NCI-H2107 treated with DMSO at 0.1 percent for 48 hours (cell line): ENCODE data around the gene HOXB5.
A peak's percentile ranks its signal among the peaks of the same experiment; 100 is the strongest.

Source experiments
- DNase-seq: peaks from one replicate; lab custom pipeline; 2025; ENCODE audit not compliant: unreplicated experiment; lab: John Stamatoyannopoulos, UW

The HOXB5 gene

DNA sequence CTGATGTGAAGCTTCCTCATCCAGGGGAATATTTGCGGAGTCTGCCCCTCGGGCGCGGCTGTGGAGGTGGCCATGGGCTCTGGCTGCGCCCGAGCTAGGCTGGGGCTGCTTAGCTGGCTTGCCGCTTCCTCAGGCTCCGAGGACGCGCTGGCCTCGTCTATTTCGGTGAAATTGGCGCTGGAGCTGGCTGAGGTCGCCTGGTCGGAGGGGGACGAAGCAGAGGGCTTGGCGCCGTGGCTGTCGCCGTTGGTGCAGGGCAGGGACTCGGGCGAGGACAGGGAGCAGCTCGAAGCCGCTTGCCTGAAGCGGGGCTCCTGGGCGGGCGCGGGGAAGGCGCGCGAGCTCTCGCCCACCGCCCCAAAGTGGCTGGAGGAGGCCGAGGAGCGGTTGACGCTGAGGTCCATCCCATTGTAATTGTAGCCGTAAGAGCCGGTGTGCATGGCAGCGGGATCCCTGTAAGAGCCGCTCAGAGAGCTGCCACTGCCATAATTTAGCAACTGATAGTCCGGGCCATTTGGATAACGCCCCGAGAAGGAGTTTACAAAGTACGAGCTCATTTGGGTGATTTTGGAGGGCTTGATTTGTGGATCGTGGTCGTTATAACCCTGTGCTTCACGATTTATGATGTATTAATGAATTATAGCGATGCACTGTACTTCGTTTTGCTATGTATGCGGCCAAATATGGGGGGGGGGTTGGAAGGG is at the start of gene HOXB5:
Gene HOXB5, minus strand, starts transcription at position 654 of the 704 bp plus-strand sequence. Its CDS starts 97 bp downstream, at position 557.
- no peak for DNase-seq

DNA sequence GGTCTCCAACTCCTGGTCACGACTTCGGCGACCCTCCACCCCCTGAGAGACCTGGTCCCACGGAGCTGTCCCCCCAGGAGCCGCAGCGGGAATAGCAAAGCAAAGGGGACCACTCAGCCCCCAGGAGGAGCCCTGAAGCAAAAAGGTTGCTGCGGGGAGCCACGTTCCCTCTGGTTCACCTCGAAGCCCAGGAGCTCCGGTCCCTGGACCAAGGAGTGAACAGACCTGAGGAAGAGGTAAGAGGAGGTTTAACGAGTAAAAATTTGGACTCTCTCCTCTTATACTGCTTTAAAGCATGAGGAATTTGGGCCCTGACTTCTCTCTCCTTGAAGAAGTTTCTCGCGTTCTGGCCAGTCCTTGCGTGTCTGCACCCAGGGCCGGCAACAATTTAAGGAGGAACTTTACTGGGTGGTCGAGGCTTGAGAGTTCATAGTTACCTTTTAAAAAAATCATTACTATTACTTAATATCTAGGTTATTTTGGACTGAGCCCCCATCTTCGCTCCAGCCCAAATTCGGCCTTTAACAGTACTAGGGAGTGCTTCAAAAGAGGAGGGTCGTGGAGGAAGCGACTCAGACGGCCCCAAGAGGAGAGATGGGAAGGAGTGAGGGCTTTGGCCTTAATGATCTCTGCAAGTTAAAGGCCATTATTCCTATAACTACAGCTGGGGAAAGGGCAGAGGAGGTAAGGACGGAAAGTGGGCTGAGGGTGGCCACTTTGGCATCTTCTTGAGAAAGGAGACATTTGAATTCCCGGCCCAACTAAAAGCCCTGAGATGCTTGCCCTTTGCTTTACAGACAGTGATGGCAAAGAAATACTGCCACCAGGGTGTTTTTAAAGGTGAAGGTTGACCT is 49.5 kb upstream of the HOXB5 start:
- no peak for DNase-seq

DNA sequence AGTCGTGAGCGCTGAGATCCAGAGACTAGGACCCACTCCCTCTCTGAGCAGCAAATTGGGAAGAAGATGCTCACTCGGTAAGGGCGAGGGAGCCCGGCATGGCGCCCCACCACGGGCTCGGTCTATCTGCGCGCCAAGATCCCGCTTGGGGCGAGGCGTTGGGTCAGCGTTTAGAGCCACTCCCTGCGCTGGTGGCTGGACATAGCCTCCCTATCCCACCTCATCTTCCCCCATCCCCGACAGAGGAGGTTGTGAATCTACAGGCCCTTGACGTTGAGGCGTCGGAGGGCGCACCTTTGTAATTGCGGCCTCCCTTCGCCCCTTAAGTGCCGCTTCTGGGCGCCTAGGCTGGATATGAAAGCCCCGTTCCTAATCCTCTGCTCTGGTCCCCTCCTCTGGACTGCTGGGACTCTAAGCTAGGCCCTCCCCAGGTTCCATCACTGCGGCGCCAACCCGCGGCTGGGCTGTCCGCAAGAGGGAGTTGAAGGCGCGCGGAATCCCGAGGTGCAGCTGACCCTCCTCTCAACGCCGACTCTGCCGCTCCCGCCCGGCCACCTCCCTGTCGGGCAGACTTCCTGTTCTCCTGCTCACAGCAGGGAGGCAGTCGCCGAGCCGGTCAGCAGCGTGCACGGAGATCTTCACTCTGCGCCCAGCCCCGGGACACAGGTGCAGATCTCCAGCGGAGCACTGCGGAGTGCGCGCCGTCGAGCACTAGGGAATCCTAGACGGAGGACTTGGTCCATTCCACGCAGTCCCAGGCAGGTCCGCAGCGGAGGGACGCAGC is 48.7 kb upstream of the HOXB5 start:
- no peak for DNase-seq

DNA sequence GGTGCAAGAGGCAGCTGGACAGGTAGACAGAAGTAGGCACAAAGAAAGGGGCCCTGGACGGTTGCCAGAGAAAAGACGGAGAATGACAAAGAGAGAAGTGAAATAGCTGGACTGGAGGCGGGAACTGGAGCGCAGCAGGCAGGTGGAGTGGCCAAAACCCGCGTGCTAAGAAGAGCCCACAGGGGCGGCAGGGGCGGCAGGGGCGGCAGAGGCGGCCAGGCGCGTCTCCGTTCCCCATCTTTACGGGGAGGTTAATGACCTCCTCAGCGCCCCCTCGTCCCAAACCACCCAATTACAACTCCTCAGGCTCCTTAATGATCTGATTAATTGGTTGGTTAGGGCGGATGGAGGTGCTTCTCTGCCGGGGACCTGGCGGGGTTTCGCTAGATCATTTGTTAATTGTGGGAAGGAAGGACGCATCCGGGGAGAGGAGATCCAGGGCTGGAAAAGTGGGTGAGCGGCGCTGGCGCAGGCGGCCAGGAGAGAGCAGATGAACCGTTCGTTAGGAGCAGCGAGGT is 48.0 kb upstream of the HOXB5 start:
- no peak for DNase-seq

DNA sequence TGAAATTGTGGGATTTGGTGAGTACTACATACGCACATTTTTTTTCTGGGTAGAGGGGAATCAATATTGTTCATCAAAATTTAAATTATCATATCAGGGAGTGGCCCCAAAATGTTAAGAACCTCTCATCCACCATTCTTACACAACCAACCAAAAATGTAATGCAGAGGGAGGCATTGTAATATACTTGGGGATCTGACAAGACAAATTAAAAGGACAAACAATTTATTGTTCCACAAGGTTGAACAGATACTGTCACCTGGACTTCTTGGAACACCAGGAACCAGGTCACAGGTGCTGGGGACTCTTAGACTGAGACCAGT is 47.2 kb upstream of the HOXB5 start:
- DNase-seq: no peak

DNA sequence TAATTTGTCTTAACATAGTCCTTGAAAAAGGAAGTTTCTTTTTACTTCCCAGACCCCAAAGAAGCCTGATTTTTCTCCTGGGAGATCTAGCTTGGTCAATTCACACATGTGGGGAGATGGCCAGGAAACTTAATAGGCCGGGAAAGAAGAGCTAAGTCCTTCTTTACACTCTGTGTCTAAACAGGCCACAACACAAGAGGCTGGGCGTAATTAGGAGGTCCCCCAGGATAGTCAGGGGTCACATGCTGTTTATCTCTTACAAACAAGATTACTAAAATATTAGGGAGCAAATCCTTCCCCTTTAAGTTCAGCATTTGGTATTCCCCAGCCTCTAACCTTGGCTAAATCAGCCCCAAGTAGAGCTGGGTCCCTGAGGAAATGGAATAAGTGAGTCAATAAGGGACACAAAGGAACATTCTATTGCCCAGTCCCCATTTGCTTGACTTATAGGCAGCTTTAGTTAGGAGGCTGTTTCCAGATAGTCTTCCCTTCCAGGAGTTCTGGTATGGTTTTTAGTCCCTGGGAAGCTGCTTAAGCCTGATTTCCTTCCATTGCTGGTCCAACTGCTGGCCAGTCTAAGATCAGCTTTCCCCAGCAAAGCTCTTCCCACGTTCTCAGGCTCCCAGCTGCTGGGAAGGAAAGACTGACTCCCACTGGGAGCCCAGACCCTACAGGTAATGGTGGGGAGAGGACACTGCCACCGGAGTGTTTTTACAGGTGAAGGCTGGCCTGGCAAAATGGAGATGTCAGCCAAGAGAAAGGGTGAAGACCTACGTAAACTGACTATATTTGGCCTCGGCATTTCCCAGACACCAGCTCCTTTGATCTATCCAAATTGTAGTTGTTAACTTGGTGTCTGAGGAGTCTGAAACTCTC is 46.6 kb upstream of the HOXB5 start:
- no peak for DNase-seq

DNA sequence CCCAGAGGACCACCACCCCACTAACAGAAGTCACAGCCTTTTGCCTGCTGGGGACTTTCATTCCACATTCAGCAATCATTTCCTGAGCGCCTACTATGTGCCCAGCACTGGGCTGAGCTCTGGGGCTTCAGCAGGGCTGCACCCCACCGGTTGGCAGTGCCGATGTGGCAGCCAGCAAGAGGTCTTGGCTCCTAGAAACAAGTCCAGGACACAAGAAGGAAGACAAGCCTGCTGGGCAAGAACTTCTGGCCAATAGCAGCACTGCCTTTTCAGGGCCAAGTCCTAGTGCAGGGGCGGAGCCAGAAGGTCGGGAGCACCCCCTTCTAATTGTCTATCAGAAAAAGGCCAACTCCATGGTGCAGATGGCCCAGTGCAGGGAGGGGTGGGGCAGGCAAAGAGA is 45.6 kb upstream of the HOXB5 start:
- DNase-seq: no peak

DNA sequence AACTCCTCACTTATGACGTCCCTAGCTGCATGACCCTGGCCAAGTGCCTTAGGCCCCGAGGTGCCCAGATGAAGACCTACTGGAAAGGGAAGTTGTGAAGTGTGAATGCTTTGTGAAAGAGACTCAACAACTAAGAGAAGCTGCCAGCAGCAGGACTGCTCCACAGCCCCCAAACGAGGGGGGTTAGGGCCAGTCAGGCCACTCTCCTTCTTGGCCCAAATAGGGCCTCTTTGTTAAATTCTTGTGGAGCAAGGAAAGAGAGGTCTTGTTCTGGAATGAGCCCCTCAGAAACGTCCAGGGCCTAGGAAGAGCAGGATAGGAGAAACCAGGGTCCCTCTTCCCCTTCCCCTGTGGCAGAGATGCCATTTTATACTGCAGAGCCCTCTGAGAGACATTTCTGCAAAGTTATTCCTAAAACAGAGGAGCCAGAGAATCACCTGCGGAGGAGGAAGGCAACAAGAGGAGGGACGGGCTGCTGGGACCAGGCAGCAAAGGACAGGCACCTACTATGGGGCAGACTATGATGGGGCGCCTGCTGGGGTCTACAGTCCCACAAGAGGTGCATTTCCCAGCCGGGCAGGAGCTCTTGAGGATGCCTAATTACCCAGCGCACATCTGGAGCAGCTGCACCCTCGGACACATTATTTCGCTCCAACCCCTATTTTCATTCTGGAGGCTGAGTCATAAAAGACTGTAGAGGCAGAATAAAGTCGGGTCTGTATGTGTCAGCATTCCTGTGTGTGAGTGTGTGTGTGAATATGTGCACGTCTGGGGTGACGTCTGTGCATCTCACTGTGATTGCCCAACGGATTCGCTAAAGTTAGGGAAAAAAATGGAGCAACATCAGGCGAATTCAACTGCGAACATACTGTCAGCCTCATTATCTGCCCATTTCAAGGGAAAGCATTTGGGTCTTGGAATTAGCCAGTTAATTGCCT is 44.0 kb upstream of the HOXB5 start:
- no peak for DNase-seq

DNA sequence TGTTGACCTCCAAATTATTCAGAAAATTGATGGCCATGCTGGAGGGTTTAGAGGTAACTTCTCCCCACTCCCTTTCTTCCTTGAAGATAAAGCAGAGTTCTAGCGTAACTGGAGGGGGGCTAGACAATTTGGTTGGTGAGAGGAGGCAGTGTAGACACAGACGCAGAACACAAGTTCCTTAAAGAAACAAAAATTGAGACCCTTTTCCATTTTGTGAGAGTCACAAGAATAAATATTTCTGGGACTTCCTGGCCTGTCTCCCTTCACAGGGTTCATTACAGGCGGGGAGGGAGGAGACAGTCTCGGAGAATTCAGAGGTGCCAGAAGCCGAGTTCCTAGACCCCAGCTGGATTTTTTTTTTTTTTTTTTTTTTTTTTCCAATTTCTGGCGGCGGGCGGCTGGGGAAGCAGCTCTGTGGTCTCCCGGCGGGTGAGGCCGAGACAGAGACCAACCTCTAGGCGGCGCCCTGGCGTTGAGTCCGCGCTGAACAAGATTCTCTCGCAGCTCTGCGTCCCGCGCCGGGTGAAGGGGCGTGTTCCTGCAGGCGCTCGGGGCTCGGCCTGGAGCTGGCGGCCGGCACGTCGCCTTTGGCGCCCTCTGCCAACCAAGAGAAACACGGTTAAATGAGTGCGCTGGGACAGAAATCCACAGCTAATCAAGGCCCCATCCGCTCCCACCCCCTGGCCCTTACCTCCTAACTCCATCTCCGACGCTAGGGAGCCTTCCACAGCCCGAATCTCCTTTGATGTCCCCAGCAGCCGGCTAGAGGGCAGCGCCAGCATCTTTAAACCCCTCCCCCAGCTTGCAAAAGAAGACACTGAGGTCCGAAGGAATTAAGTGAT is 42.8 kb upstream of the HOXB5 start:
- peak; percentile 28 for DNase-seq

DNA sequence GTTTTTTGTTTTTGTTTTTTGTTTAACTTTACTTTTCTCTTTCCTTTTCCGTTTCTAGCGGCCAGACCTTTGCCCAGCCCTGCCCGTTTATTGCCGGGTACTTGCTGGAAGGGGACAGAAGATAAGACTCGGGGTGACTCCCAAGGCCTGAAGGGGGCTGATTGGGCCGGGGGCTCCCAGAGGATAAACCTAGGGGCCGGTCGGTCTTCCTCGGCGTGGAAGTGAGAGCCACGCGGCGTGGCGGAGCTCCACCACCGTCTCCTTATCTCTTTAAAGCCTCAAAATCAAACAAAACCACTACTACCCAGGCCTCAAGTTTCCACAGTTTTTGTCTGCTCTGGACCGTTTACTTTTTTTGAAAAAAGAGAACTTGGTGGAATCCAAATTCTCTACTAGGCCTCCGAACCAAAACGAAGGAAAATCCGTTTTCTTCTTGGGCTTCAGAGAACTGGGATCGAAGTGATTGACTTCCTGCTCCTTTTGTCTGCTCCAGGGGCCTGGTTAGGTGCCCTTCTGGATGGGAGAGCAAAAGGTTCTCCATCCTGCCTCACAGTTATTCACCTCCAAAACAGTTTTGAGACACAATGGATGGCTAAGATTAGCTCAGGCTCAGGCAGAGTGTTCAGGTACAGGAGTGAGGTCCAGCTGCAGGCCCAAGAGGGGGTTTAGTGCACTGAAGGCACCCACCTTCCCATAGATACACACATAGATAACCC is 41.1 kb upstream of the HOXB5 start:
- no peak for DNase-seq

DNA sequence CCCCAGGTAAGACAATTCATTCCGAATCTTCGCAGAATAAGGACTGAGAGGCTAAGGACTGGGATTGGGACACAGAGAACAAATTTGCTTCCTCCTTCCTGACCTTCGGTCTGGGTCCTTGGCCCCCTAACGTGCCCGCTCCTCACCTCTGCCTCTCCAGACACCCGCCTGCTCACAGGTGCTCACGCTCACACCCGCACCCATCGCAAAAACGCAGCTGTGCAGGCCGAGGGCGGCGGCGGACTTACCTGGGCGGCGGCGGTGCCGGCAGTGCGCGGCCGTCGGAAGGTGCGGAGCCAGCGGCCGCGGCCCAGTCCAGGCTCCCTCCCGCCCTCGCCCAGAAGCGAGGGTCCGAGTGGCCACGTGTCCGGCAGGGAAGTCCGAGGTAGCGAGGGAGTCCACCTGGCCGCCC is 39.7 kb upstream of the HOXB5 start:
- DNase-seq: no peak

DNA sequence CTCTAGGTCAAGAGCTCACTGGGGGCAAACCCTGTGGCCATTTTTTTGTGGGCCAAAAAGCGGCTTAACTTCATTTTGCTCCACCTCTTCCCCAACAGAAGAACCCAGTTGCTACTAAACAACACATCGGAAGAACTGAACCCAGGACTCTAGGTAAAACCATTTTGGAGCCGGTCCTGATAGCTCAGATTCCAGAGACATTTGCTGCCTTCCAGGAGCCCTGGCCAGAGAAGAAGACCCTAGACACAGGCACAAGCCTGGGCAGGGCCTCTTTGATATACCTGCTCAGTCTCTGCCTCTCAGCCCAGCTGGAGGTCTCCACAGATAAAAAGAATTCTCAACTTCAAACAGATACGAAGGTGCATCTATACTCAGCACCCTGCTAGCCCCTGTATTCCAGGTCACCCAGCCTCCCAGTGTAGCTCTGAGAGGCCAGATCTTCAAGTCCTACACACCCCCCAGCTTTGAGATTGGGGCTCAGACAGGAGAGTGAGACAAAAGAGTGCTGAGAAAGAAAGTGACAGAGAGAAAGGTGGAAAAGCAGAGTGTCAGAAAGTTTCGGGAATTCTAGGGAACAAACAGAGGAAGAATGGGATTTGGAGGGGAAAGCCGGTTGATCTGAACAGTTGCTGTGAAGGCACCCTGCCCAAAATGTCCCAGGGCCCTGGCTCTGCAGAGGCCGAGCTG is 39.1 kb upstream of the HOXB5 start:
- no peak for DNase-seq

DNA sequence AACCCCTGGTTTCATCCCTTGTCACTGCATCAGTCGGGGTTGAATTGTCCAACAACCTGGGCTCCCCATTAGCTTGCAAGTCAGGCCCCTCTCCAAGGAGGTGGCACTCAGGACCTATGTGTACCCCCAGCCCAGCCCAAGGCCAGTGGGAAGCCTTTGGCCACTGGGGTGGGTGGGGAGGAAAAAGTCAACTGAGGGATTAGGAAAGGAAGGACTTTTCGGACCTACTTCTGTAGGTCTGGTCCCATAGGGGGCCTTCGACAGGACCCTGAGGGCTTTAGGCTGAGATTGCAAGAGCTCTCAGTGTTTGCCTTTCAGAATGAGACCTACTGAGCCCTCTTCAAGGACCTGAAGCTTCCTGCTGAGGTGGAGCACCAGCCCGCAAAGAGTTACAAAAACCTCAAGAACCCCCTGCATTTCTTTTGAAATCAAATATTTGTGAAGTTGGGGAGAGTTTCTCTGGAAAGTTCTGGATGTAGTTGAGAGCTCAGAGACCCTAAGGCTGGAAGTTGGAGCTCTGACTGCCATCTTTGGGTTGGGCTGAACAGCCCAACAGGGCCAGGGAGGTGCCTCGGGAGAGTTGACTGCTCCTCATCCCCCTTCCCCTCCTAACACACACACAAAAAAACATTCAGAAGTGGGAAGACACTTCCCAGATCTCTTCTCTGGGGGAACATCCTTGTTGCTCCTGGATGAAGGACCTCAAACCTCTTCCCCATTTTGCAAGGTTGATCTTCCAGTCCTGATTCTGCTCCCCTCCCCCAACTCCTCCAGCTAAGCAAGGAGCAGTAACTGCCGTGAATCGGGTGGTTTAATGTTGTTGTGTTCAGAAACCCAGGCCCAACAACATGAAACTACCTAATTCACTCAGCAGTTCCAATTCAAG is 38.4 kb upstream of the HOXB5 start:
- DNase-seq: no peak

DNA sequence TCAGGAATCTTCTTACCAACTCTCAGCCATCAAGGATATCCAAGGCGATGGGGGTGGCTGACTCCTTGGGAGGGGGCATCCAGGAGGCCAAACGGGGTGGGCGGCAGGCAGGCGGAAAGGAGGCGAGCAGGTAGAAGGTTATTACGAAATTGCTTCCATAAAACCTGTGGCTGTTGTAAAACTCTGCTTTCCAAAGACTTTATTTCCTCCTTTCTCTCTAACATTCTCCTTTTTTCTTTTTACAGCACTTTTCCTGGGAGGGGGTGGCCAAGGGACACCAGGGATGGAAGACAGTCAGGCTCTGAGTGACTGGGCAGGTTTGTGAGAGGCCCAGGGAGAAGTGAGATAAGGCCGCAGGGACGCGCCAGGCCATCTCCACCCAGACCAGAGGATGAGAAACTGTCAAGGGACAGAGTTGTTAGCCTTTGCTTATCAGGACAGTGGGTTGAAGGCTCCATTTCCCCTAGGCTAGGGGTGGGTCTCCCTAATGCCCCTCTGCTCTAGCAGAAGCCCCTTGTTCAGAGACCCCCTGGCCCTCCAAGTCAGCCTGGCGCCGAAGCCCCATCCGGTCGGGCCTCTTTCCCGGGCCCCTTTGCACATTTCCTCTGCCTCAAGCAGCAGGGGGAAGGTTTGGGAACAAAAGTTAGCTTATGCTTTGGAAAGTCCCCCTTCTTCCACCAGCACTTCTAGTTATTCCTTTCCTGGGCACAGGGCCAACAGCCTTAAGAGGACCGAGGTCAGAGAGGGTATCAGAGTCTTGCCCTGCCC is 37.5 kb upstream of the HOXB5 start:
- no peak for DNase-seq

DNA sequence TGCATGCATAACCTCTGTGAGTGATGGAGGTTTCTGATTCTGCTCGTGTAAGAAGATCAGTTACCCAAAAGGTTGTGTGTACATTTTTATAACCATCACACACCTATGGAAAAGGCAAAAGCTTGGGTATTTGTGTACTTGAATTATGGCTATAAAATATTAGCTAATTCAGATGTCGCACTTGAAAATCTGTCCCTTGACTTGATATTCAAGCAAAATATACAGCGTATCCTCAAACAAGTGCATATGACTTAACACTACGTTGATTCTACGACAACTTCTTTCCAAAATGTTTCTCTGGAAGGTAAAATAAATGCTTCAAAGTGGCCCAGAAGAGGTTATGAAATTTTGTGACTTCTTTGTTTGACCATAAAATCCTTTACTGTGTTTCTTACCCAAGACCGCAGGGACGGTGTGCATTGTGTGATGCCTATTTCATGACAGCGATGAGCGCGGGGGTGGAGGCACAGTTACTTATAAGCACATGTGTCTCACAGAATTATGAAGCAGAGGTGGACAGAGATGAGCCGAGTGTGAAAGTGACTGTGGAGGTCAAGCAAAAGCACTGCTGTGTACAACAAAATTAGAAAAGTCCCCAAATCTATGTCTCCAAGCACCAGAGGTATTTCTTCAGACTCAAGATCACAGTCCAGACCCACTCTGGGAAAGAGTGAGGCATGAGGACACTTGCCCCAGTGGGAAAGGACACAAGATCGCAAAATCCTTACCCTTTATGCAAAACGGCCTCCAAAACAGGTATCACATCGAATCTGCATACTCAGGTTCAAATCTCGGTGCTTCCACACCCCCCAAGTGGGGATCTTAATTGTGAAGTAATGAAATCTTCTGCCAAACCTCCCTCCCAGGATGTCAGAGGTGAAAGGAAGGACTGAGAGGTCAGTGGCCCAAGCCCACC is 36.7 kb upstream of the HOXB5 start:
- DNase-seq: no peak
